Kasumi-1 (cell line): ENCODE measurements around the gene SFXN3.

ENCODE experiments used
- DNase-seq, 2 experiments: peaks; one replicate each; lab custom pipeline; 2025; lab: John Stamatoyannopoulos, UW

The SFXN3 gene

GRCh38 chr10:101031128-101031795, at the start of gene SFXN3, which contains the start of gene PDZD7:
TSS of gene SFXN3 (plus strand) at chr10:101031234. CDS start at chr10:101034695, 3,461 bp downstream.
TSS of gene PDZD7 (minus strand) at chr10:101031129. CDS start at chr10:101030219, 910 bp downstream.
- no peak for DNase-seq

GRCh38 chr10:100982916-100983830, 47.9 kb upstream of the SFXN3 start:
- no peak for DNase-seq

GRCh38 chr10:100983868-100984671, 47.0 kb upstream of the SFXN3 start:
- DNase-seq, result no peak

GRCh38 chr10:100984672-100985177, 46.3 kb upstream of the SFXN3 start:
- no peak for DNase-seq

- no peak for DNase-seq
Observed at GRCh38 chr10:100985336-100985735, 45.7 kb upstream of the SFXN3 start.

- DNase-seq, result no peak
Observed at GRCh38 chr10:100986623-100986951, 44.4 kb upstream of the SFXN3 start.

- DNase-seq, result peak; percentile 87 to 90
Observed at GRCh38 chr10:100986952-100987684, 43.9 kb upstream of the SFXN3 start, which contains the start of the genes MRPL43 and TWNK. TSS of gene MRPL43 (minus strand) at chr10:100987497. CDS start at chr10:100987443, 54 bp downstream. TSS of gene TWNK (plus strand) at chr10:100987543. CDS start at chr10:100988211, 668 bp downstream.

GRCh38 chr10:100987685-100988049, 43.4 kb upstream of the SFXN3 start:
- DNase-seq, result no peak

GRCh38 chr10:100988166-100988565, 42.9 kb upstream of the SFXN3 start:
- no peak for DNase-seq

GRCh38 chr10:100989088-100989487, 41.9 kb upstream of the SFXN3 start:
- no peak for DNase-seq

- peak; percentile 53 to 79 for DNase-seq
Observed at GRCh38 chr10:100993986-100994708, 36.9 kb upstream of the SFXN3 start.

- DNase-seq, result no peak
Observed at GRCh38 chr10:100995181-100995580, 35.9 kb upstream of the SFXN3 start.

GRCh38 chr10:100996678-100997359, 34.2 kb upstream of the SFXN3 start:
- peak; percentile 53 to 65 for DNase-seq

- DNase-seq, result peak; percentile 74 to 83
Observed at GRCh38 chr10:100997360-100998182, 33.5 kb upstream of the SFXN3 start.

- DNase-seq, result peak; percentile 81 to 87
Observed at GRCh38 chr10:100998183-100998990, 32.6 kb upstream of the SFXN3 start.

GRCh38 chr10:100998991-100999741, 31.9 kb upstream of the SFXN3 start:
- peak; percentile 62 to 63 for DNase-seq

GRCh38 chr10:100999742-101000126, 31.3 kb upstream of the SFXN3 start, which contains the start of gene LZTS2:
TSS of gene LZTS2 (plus strand) at chr10:100999808. CDS start at chr10:101002539, 2,731 bp downstream.
- DNase-seq, result no peak
